ENCODE measurements around the gene TMEM266. TPM values are rescaled to one million over a fixed set of nuclear protein-coding genes. Genes with fewer than 3 reads are reported as not detected.

Gene TMEM266
- total and polyA plus RNA-seq, 2 of the 4 experiments (the other 2 are of a cell fraction), result not detected

DNA sequence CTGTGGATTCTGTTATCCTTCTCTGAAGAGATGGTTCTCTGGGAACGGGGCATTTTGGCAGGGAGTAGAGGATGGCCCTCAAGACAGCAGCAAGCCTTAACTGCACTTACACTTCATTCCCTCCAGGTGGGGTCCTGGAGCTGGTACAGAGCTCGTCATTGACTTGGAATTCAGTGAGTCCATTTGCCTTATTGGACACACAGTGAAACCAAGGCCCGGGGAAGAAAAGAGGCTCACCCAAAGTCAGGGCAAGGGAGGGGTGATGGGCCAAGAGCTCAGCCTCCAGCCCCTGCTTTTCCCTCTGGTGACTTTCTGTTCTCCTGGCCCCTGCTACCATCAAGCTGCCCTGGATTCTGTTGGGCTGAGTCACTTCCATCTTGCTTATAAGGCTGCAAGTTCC lies 125.9 kb downstream of the TMEM266 start:
- Histone ChIP-seq H3K4me2 (ENCODE audit: low read depth, low read length) (peak overlapping the region; percentile 19; the same call in 1 of the 2 replicates), H3K4me1 (ENCODE audit: control insufficient read depth, insufficient read depth, low read length) (peaks cover 7% of the 10 kb centered on the region), H3K79me1 (ENCODE audit: low read depth in 1 of 2, low read length in 2 of 2) (no peaks in the 10 kb centered on the region), H3K18ac (ENCODE audit: low read depth, low read length) (peak overlapping the region; percentile 21; the same call in 1 of the 2 replicates), H3K23ac (ENCODE audit: low read depth, low read length) (no peak overlapping the region), H4K8ac (ENCODE audit: low read depth in 2 of 2, low read length in 2 of 2) (peak overlapping the region; percentile 2 to 68; a peak in 2 of 4 replicates), H3K56ac (ENCODE audit: extremely low read depth, insufficient read depth, low read length) (no peak overlapping the region), H3K9me1 (ENCODE audit: insufficient read depth, low read length) (peaks cover 23% of the 10 kb centered on the region), H4K5ac (ENCODE audit: low read depth, low read length) (peak overlapping the region; percentile 13; the same call in 1 of the 2 replicates), H2BK120ac (ENCODE audit: low read depth, low read length) (peak overlapping the region; percentile 75), H3K36me3 (ENCODE audit: control insufficient read depth, insufficient read depth, low read length) (no peaks in the 10 kb centered on the region), H2AK9ac (replicated peaks; ENCODE audit: low read depth, low read length, poor library complexity) (no peak overlapping the region), H3K4me3 (ENCODE audit: insufficient read depth, low read depth, low read length) (no peak overlapping the region), H2AK5ac (ENCODE audit: low read depth, low read length) (peak overlapping the region; percentile 0; the same call in 1 of the 2 replicates), H4K20me1 (ENCODE audit: insufficient read depth, low read length) (no peaks in the 10 kb centered on the region), H3K9ac (ENCODE audit: low read depth, low read length) (no peak overlapping the region), H2AFZ (replicated peaks; ENCODE audit: low read length, poor library complexity) (peak overlapping the region; percentile 87), H2BK15ac (ENCODE audit: low read depth, low read length) (peak overlapping the region; percentile 8; the same call in 1 of the 3 replicates), H3K27ac (ENCODE audit: insufficient read depth, low read length) (no peak overlapping the region), H2BK20ac (ENCODE audit: low read depth, low read length) (peak overlapping the region; percentile 77), H2BK5ac (ENCODE audit: low read depth, low read length, poor library complexity, severe bottlenecking) (peak overlapping the region; percentile 35), H3K4ac (ENCODE audit: low read depth, low read length) (peak overlapping the region; percentile 18), H3K9me3 (ENCODE audit: control insufficient read depth, insufficient read depth, low read length) (no peaks in the 10 kb centered on the region), H3K14ac (replicated peaks; ENCODE audit: low read depth, low read length) (peak overlapping the region; percentile 43; the same call in 1 of the 2 replicates), H4K91ac (ENCODE audit: insufficient read depth, low read depth, low read length) (peak overlapping the region; percentile 70), H3K27me3 (ENCODE audit: control insufficient read depth, insufficient read depth, low read length) (no peaks in the 10 kb centered on the region; the same call in 1 of the 2 replicates)
- DNase-seq (peak; percentile 75), ATAC-seq (ENCODE audit: low read depth) (peak; percentile 76)
- in situ Hi-C loops (cut with MboI; ENCODE audit: low sequenced_read_pairs) (no loop called here), dilution Hi-C loops (cut with HindIII; ENCODE audit: low sequenced_read_pairs, unreplicated experiment) (no loop called here), intact Hi-C loops (cut with micrococcal nuclease) (no loop called here)
- ChIA-PET CTCF (interaction anchor here (0.5 to 1.6 kb wide), 2 partner anchors 30 to 257 kb away, joined by 4 to 5 read pairs; no protein-coding TSS in a partner anchor), POLR2A (ENCODE audit: unreplicated experiment) (no interaction called here)
- no CpG with 5 or more reads among the region's 3 CpGs for WGBS, 2 experiments (ENCODE audit: extremely low coverage in 2 of 2, insufficient read length in 1 of 2)
- TF ChIP-seq MXI1 (IDR thresholded peaks at IDR 0.05; ENCODE audit: borderline replicate concordance, low read depth, low read length) (no peak), SMC3 (IDR thresholded peaks at IDR 0.05; ENCODE audit: low read depth, low read length) (peak; percentile 34; the same call in 1 of the 2 replicates), CEBPB (IDR thresholded peaks at IDR 0.05; ENCODE audit: low read depth, low read length) (no peak), RAD21 (IDR thresholded peaks at IDR 0.05; ENCODE audit: low read length) (peak; percentile 36), RFX5 (IDR thresholded peaks at IDR 0.05; ENCODE audit: low read depth, low read length) (no peak), CHD1 (IDR thresholded peaks at IDR 0.05; ENCODE audit: low read depth, low read length) (no peak), NFE2L2 (IDR thresholded peaks at IDR 0.05; ENCODE audit: low read depth, low read length) (no peak), FOS (IDR thresholded peaks at IDR 0.05; ENCODE audit: low read depth, low read length) (peak; percentile 13; the same call in 1 of the 2 replicates), POLR2A (IDR thresholded peaks at IDR 0.05; ENCODE audit: low read depth, low read length) (no peak), BHLHE40 (IDR thresholded peaks at IDR 0.05; ENCODE audit: low read depth, low read length) (no peak), MAFK (IDR thresholded peaks at IDR 0.05; ENCODE audit: low read depth, low read length) (no peak)
- TF ChIP-seq, protein P1, sequence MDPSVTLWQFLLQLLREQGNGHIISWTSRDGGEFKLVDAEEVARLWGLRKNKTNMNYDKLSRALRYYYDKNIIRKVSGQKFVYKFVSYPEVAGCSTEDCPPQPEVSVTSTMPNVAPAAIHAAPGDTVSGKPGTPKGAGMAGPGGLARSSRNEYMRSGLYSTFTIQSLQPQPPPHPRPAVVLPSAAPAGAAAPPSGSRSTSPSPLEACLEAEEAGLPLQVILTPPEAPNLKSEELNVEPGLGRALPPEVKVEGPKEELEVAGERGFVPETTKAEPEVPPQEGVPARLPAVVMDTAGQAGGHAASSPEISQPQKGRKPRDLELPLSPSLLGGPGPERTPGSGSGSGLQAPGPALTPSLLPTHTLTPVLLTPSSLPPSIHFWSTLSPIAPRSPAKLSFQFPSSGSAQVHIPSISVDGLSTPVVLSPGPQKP (IDR thresholded peaks at IDR 0.05; ENCODE audit: borderline replicate concordance, low read depth, low read length), result no peak
- TF ChIP-seq, protein P2, sequence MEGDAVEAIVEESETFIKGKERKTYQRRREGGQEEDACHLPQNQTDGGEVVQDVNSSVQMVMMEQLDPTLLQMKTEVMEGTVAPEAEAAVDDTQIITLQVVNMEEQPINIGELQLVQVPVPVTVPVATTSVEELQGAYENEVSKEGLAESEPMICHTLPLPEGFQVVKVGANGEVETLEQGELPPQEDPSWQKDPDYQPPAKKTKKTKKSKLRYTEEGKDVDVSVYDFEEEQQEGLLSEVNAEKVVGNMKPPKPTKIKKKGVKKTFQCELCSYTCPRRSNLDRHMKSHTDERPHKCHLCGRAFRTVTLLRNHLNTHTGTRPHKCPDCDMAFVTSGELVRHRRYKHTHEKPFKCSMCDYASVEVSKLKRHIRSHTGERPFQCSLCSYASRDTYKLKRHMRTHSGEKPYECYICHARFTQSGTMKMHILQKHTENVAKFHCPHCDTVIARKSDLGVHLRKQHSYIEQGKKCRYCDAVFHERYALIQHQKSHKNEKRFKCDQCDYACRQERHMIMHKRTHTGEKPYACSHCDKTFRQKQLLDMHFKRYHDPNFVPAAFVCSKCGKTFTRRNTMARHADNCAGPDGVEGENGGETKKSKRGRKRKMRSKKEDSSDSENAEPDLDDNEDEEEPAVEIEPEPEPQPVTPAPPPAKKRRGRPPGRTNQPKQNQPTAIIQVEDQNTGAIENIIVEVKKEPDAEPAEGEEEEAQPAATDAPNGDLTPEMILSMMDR (conservative IDR thresholded peaks at IDR 0.05; ENCODE audit: low read depth, low read length), result peak; percentile 51
- TF ChIP-seq, protein P3, sequence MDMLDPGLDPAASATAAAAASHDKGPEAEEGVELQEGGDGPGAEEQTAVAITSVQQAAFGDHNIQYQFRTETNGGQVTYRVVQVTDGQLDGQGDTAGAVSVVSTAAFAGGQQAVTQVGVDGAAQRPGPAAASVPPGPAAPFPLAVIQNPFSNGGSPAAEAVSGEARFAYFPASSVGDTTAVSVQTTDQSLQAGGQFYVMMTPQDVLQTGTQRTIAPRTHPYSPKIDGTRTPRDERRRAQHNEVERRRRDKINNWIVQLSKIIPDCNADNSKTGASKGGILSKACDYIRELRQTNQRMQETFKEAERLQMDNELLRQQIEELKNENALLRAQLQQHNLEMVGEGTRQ (IDR thresholded peaks at IDR 0.05; ENCODE audit: low read depth, low read length), result no peak
- BruUV-seq (replicated peaks), result no TSS peak
